Measurements from ENCODE around the gene ASCL3.
"Not testable (repeated sequence)": the region's sequence is repeated elsewhere in the genome, so short reads cannot be mapped to it uniquely, and the experiment has no call there.

ASCL3 gene

DNA sequence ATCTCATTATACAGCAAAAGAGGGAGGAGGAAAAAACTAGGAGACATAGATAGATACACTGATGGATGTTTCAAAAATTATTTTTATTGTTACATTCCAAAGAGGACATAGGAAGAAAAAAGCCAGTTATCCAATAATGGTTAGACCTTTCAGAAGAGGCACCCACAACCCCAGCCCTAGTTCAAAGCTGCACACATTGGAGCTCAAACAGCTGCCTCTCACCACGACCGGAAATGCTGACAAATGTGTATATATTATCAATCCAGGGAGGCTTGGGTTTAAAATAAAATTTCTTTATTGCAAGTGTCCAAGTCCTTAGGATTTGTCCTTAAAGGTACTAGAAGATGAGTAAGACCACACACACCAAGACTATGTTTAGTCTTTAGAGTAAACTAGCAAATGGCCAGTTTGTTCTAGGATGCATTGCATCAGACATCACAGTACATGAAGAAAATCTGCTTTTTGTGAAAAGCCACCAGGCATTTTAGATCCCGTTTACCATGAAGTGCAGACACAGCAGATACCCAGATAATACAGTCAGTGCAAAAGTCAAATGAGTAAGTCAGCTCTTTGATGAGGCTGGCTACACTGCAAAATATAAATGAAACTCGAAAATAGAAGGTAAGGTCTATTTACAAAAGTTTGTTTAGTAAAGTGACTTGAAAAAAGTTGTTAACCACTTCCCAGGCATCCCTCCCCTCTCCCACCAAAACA lies 4.6 kb upstream of the ASCL3 start:
- no peak for DNase-seq

DNA sequence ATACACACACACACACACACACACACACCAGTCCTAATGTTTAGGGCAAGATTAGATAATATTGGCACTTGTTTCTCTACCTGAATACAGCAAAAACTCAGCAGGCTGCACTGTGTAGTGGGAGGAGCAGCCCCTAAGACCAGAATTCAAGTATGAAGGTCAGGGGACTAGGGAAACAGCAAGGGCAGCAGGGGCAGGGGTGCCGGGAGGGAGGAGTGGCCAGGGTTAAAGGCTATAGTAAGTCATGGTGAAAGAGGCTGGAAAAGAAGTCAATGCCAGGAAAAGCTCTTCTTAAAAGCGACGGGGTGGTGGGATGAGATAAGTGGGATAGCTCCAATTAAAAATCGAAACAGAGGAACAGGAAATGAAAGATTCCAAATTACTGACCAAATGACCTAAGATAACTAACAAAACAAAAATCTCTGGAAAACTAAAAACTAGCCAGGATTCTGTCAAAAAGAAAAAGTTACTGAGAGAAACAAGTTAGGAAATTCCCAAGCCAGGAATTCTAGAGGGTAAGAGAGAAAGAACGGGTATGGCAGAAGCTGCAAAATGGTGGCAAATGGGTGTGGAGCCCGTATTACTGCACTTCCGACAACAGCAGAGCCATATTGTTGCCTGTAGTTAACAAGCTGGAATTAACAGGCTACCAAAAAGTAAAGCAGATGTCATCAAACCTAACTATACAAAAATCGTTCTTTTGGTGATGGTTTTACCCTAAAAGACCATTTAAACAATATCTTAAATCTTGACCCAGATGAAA lies 1.3 kb downstream of the ASCL3 start:
- DNase-seq, result no peak

DNA sequence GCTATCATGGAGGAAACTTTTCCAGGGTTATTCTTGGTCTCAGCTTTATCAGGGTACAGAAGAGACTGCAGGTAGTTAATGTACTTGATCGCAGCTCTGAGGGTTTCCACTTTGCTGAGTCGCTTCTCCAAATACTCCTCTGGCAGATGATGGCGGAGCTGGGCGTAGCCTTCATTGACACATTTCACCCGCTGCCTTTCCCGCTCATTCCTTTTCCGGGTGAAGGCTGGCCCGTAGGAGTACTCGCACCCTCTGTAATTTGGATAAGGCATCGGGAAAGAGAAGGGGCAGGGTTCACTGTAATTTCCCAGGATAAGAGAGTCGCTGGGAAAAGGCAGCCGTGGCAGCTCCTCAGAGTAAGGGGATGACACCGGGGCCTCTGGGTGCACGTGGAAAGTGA lies 5.2 kb downstream of the ASCL3 start:
- no peak for DNase-seq

DNA sequence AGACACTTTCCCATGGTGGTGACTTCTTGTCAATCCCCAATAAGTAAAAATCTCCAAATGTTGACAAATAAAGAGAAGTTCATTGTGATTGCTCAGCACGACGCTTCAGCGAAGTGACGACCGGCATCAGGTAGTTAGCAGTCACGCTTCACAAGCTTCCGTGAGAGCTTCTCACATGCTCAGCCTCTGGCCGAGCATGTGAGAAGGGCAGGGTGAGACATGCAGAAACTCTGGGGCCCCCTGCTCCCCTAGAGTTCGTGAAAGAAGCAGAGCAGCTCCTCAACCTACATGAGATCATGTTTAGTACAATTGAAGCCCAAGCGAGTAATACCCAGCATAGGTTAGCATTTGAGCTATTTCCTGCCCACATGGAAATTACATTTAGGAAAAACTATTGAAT lies 5.7 kb downstream of the ASCL3 start:
- DNase-seq, result no peak

DNA sequence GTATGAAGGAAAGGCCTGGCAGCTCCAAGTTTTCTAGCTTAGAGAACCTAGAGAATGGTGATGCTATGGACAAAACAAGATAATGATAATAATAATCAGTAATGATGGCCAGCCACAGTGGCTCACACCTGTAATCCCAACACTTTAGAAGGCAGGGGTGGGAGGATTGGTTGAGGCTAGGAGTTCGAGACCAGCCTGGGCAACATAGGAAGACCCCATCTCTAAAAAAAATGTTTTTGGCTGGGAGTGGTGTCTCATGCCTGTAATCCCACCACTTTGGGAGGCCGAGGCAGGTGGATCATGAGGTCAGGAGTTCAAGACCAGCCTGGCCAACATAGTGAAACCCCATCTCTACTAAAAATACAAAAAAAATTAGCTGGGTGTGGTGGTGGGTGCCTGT lies 7.0 kb downstream of the ASCL3 start:
- DNase-seq, result not testable (repeated sequence)

DNA sequence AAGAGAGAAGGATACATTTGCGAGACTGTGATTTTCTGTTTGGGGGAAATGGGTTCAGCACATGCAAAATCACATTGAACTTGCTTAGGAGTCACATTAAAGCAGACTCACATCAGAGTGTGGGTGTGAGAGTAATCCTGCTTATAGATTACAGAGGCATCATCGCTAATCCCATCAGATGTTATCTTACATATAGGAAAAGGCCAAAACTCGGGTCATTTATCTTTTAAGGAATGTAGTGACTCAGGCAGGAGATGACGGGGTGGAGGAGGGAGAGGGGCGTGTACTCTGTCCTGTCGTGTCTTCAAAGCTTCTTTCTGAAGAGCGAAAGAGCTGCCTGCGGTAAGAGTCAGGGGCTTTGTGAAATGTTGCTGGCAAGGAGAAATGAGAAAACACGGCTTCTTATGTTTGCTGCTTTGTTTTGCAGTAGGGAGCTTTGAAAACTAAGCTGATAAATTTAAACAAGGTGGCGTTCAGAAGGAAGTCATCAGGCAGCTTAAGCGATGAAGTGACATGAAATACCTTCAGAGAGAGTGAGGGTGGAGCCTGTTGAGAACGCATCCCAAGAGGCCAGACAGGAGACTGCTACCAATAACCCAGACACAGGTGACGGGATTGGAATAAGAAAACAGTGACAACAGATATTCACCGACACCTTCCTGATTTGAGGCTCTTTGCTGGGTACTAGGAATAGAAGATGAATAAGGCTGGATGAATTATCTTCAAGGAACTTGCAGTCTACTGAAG lies 7.9 kb downstream of the ASCL3 start:
- DNase-seq, result no peak

DNA sequence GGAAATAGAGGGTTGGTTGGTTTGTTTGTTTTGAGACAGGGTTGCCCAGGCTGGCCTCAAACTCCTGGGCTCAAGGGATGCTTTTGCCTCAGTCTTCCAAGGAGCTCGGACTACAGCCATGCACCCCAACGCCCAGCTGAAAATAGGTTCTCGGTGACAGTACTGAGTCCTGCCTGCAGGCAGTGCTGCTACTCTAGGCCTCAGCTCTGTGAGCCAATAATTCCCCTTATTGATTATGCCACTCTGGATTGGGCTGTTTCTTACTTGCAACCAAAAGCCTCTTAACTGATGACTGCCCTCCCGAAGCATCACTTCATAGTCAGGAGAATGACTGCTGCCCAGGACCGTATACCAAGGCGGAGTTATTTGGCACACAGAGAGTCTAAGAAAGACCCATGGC lies 8.9 kb downstream of the ASCL3 start:
- DNase-seq, result no peak

DNA sequence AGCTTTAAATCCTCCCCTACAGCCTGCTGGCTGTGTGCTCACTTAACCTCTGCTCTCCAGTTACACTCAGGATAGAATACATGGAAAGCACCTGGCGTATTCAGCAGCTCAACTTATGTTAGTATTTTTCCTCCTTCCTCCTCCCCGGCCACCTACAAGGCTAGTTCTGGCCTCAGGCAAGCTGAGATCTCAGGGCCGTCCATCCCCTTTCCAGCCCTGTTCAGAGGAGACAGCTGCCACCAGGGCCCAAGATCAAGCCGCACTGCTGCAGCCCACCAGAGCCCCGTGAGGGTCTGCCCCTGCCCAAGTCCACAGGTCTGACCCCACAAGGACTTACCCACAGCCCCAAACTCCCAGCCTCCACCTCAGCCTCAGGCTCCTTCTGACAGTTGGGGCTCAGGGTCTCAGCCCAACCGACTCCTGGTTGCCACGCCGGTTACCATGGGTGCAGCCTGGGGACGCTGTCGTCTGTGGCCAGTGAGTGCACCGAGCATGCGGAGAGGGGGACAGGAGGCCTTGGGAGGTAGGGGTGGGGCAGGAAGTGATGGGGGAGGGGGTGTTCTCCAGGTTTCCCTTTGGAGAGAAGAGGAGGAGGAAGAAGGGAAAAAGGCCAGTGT lies 10.1 kb downstream of the ASCL3 start, which contains the start of gene C11orf16:
Gene C11orf16, minus strand, starts transcription at position 384 of the 617 bp plus-strand sequence. CDS start 639 bp downstream, outside the sequence.
- no peak for DNase-seq

DNA sequence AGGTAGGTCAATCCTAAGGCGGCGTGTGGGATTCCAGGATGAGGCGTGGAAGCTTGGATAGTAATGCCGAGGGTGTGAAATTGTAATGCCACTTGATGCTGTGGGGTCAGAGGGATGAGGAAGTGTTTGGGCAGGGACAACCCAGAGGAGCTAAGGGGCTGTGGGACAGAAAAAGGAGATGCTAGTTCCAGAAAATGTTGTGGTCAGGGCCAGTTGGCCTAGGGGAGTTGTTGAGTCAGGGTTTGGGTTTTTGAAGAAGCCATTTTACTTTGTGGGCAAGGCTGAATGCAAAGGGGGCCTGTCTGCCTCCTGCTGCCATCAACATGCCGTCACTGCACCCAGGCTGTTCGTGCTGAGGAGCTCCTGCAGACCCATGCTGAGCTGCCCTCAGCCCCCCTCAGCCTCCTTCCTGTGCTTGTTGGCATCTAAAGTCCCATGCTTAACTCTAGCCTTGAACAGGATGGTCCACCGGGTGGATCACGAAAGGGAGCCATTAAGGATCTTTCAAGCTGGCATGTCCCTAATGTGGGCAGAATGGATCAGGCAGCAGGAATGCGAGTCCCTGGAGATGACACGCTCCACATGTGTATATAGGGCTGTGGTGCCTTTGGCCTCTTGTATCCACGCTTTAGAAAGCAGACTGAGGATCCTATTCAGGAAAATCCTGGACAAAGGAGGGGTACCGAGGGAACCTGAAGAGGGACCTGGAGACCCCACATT lies 12.2 kb downstream of the ASCL3 start:
- no peak for DNase-seq

DNA sequence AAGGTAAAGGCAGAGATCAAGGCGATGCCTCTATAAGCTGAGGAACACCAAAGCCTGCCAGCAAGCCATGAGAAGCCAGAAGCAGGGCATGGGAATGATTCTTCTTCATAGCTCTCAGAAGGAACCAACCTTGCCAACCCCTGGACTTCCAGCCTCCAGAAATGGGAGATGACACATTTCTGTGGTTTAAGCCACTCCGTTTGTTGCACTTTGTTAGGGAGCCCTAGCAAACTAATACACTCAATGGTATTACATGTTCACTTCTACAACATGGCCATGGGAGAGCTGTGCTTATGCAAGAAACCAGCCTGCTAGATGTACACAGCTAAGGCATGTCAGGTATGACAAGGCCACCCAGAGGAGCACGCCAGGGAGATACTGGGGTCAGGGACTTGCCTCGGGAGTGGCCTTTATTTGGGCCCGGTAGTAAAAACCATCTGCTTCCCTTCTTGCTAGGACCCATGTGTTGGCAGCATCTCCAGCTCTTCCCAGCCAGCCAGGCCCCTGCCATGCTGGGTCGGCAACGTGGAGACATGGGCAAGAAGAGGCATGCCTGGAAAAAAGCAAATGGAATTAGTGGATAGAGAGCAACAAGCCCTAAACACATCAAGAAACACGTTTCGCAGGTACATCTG lies 13.7 kb downstream of the ASCL3 start:
- DNase-seq, result no peak

DNA sequence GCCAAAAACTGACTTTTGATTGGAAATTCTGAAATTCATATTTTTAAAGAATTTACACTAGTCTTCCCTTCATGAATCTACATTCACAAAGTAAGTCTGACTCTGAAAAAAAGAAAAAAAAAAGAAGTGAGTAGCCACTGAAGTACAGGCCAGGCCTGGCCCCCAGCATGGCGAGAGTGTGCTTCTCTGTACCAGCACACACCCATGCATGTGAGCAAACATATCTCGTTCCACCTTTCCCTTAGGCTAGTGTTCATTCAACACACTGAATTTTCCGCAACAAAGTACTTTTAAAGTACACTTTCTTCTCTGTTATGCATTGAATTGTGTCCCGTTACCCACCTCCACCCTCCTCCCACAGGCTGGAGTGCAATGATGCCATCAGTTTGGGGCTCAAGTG lies 14.6 kb downstream of the ASCL3 start:
- no peak for DNase-seq

DNA sequence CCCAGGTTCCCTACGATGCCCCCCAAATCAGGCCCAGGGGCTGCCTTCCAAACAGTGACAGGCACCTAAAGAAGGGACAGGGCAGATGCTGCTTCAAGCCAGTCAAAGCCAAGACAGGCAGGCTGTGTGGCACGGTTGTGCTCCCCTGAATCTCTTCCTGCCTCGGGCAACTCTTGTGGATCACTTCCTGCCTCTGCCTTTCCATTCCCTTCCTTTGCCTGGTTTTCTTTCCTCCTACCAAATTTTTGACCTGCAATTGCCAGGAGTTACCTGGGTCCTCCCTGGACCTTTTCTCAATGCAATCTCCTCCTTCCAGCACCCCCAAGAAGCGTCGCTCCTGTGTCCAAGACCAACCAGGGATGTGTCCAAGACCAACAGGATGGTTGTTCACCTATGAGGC lies 15.6 kb downstream of the ASCL3 start:
- no peak for DNase-seq

DNA sequence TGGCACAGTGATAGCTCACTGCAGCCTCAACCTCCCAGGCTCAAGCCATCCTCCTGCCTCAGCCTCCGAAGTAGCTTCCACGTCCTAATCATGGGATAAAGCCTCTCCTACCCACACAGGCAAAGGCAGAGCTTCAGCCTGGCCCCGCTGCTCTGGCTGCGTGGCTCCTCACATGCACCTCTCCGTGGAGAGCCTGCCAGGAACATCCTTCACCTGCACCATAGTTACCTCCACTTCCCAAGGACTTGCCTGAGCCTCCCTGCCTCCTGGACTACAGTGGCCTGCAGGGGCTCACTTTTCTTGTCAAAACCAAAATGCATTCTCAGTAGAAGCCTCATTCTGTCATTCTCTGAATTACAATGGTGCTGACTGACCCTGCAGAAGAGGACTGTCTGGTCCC lies 16.6 kb downstream of the ASCL3 start:
- DNase-seq, result no peak

DNA sequence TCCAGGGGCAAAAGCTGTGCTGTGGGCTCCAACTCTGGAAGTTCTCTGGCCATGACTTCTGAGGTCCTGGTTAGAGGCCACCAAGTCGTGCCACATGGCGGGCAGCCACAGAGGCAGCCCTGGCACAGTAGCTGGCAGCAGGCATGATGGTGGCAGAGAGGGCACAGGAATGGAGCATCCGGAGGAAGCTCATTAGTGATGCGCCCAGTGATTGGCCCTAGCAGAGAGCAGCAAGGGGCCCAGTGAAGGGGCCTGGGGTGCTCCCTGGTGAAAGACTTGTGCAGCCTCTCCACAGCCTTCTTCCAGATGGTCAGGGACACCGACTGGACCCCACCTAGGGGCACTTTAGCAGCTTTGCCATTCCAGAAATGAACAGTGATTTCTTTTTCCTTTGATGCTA lies 17.1 kb downstream of the ASCL3 start:
- DNase-seq, result no peak

DNA sequence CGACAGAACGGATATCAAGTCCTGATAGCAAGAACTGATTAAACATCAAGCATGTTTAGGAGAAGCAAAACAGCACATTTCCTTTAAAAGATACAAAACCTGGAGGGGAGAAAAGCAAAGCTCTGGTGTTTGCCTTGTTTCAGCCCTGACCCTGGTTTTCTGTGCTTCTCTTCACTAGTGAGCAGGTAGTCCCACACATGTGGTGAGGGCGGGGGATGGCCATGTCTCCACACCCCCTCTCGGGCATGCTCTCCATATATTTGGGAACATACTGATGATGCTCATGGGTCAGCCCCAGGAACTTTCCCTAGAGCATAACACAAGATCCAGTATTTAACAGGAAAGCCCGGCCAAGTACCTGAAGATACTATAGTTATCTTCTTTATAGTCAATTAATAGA lies 20.1 kb downstream of the ASCL3 start:
- no peak for DNase-seq

DNA sequence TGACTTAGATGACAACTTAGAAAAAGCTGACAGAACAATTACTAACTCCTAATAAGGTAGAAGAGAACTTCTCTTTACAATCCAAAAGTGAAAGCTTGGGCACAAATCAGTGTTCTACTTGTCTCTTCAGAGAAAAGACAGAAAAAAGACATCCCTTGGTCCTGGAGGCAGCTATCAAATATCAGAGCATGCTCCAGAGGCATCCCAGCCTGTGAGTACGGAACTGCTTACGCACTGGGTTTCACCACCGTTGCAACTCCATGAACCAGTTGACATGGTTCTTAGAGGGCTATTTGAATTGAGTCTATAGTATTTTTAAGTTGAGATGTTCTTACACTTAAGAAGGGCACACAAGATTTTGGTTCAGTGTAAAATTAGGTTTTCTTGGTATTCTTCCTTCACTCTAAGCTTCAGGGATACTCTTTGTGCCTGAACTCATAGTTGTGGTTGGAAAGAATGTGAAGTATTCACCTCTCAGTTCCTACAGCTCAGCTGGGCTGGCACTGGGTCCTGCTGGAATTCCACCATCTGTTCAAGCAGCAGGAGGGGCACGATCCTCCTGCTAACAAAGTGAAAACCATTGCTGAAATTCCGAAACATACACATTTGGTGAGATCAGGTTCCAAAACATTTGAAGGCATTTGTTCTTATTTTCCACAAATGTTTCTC lies 25.5 kb downstream of the ASCL3 start:
- DNase-seq, result no peak

DNA sequence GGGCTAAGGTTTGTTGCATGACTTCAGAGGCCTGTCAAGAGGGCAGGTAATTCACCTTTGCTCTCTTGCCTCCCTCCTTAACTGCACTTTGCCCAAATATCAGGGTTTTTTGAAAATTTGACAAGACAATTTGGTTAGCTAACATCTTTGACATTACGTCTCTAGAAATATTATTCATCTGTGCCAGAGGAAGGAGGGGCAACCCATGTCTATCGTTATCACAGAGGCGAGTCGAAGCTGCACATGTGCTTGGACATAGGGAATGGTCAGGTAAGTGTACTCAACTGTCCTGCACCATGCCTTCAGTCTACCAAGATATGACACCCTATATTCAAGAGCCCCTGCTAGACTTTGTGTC lies 28.2 kb downstream of the ASCL3 start:
- no peak for DNase-seq

DNA sequence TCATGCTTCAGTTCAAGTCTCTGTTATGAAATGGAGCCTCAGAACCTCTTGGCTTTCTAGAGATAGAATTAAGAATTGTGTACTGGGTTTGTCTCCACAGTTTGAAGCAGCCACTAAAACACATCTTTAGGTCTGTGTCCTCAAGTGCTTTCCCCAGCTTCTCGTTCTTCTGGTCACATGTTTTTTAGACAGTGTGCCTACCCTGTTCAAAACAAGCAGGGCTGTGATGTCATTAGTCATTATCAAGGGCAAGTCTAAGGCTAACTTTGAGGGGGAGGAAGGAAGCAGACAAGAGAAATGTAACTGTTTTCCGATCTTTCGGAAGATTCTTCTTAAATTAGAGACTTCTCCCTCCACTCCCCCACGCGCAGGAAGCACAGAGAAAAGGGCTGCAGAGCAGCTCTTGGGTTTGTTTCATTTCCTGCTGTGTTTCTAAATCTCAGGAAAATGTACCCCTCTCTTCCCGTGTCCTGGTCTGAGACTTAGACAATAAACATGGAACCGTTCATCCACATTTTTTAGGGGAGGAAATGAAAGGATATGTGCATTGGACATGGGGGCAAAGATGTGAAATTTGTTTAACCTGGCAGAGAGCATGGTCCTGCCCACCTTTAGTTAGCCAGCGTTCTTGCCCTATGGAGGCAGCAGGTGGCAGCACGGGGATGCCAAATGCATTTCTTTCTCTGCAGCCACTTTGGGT lies 28.7 kb downstream of the ASCL3 start:
- peak; percentile 58 for DNase-seq

DNA sequence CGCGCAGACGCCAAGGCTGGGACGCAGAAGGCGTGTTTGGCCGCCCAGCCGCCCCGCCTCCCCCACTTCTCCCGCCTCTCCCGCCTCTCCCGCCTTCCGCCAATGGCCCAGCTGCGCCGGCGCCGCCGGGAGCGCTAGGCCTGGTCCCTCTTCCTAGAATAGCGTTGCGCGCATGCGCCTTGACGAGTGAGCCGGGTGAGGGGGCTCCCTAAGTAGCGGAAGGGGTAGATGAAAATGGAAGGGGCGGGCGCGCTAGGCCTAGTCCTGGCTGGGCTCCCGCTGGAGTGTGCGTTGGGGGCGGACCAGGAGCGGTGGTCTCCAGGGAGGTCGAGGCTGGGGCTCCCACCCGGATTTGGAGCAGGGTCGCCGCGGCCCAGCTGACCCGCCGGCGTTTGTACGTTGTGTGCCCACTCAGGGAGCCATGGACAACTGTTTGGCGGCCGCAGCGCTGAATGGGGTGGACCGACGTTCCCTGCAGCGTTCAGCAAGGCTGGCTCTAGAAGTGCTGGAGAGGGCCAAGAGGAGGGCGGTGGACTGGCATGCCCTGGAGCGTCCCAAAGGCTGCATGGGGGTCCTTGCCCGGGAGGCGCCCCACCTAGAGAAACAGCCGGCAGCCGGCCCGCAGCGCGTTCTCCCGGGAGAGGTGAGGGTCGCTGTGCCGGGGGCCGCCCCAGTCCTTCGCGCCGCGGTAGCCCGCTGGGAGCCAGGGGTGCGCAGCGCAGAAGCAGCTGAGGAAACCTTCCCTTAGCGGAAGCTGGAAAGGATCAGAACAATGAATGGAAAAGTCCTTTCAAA lies 31.6 kb downstream of the ASCL3 start, which contains the start of gene AKIP1:
Gene AKIP1, plus strand, starts transcription at position 161 of the 795 bp plus-strand sequence. Its CDS starts 261 bp downstream, at position 422.
- peak; percentile 79 for DNase-seq

DNA sequence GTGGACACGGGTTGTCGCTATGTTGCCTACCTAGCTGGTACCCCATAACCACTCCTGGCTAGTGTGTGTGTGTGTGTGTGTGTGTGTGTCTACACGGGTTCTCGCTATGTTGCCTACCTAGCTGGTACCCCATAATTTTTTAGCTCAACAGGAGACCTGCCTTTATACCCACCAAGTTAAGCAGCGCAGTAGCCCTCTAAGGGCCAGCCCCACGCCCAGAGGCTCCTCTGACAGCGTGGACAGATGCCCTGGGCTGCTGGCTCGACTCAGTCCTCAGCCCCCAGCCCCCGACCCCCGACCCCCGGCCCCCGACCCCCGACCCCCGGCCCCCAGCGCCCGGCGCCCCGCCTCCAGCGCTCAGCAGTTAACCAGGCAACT lies 32.2 kb downstream of the ASCL3 start:
- no peak for DNase-seq
